ENCODE measurements around the gene CPS1.

CPS1 gene

DNA sequence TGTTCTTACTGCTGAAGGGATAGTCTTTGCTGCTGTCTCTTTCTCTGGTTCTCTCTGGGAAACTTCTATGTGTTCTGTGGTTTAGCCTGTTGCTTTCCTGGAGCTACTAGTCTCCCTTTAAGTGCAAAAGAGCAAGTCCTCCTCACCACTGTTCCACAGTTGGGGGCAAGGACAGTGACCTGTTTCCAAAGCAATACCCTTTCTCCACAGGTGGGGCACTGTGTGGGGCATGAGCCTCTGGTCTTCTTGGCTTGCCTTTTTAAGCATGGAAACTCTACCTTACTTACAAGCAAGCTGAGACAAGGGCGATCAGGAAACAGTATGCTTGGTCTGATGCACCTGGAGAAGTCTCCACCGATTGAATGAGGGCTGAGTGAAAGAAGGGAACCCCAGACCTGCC is 156.7 kb downstream of the CPS1 start:
- no peak for DNase-seq

DNA sequence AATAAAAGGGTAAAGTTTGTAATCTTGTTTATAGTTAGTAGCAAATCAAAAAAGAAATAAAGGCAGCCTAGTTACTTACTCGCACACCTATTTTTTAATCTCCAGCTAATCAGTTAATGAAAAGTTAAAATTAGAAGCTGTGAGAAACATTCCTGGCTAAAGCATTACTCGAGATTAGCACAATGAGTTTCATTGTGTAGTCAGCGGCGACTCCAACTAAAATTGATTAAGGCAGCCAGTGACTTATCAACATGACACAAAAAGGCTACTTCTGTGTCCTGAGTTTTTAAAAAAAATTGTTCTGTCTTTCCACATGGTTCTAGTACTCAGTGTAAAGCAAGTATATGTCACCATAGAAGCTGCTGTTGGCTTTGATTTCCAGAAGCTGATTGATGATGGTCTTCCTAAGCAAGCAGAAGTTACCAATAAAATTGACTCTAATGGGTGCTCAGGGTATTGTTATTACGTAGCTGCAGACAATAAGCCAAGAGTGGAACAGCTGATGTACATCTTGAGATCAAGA is 159.2 kb downstream of the CPS1 start:
- no peak for DNase-seq

DNA sequence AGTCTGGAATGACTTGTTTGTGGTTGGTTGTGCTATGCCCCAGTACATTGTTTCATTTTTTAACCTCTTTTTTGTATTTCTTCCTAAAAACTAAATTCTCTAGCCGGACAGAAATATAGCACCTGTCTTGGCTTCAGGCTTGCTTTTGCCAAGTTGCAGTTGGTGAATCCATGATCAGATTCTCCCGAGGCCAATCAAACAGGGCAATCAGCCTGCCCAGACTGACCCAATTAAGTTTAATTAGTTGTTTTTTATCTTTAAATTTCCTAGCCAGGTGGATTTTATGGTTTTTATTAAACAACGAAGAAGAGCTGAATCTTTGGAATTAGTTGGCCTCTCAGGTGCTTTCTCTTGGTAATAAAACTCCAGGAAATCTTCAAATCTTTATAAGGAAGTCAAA is 162.1 kb downstream of the CPS1 start:
- no peak for DNase-seq

DNA sequence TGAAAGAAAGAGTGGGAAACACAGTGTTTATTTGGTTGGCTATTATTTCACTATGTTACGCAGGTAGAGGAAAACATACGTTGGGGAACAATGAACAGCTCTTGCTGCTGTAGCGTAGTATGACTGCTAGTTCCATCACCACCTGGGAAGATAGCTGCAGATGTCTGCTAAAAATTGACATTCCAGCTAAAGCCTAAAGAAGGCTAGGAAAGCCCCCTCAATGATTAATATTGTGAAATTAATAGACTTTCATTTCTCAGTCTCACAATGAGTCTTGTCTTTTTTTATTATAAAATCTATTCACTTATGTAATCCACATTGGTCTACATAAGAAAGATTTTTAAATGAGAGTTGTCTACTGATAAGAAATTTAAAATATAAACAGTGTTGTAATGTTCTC is 165.7 kb downstream of the CPS1 start:
- DNase-seq = no peak

DNA sequence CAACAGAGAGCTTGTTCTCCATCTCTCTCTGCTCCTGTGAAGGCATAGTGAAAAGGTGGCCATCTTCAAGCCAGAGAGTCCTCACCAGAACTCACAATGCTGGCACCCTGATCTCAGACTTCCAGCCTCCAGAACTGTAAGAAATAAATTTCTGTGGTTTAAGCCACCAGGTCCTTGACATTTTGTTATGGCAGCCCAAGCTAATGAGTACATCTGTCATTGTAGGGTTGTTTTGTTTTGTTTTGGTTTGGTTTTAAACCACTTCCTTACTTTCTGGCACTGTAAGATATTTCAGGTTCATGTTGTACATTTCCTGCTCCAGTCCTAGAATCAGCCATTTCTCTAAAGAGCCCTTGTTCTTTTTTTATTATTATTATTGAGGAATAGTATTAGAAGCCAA is 171.2 kb downstream of the CPS1 start:
- DNase-seq = no peak

Measured in KG1 (cell line).